SK-N-SH treated with all-trans-retinoic acid at 6 μM for 48 hours (cell line): Measurements from ENCODE around the gene CSNK2A2.

ENCODE experiments used
- ATAC-seq: fragments of 200-7000 bp; cut with Tn5 transposase; 3 replicates; pipeline ENCODE4 v1.9.1; 2020; ENCODE audit warnings: mild to moderate bottlenecking, moderate library complexity
- ARNTL ChIP-seq: fragments of 450-650 bp; formaldehyde crosslinking; IDR thresholded peaks from 2 replicates; pipeline ENCODE4 v1.5.0; 2020; ENCODE audit warnings: low read depth, mild to moderate bottlenecking, moderate library complexity, borderline replicate concordance
- BACH2 ChIP-seq: fragments of 250-450 bp; sonication (Bioruptor Pico); IDR thresholded peaks from 2 replicates; pipeline ENCODE4 v1.9.0; 2021; ENCODE audit warnings: mild to moderate bottlenecking, borderline replicate concordance
- CSDC2 ChIP-seq: fragments of 250-450 bp; sonication (Bioruptor Pico); IDR thresholded peaks from 2 replicates; pipeline ENCODE4 v1.5.0; 2020; ENCODE audit warnings: mild to moderate bottlenecking, moderate library complexity
- CSRNP3 ChIP-seq: fragments of 250-450 bp; sonication (Bioruptor Pico); IDR thresholded peaks from 2 replicates; pipeline ENCODE4 v1.5.1; 2021; ENCODE audit warnings: mild to moderate bottlenecking, moderate library complexity
- GLIS3 ChIP-seq: fragments of 250-450 bp; sonication (Bioruptor Pico); IDR thresholded peaks from 2 replicates; pipeline ENCODE4 v1.5.0; 2020; ENCODE audit warnings: mild to moderate bottlenecking, moderate library complexity
- ISL1 ChIP-seq: fragments of 250-450 bp; sonication (Bioruptor Pico); IDR thresholded peaks from 2 replicates; pipeline ENCODE4 v2.1.2; 2022; ENCODE audit warnings: mild to moderate bottlenecking, moderate library complexity
- PPARA ChIP-seq: fragments of 250-450 bp; sonication (Bioruptor Pico); IDR thresholded peaks from 2 replicates; pipeline ENCODE4 v1.5.0; 2020; ENCODE audit warnings: mild to moderate bottlenecking, borderline replicate concordance
- RARB ChIP-seq: fragments of 250-450 bp; sonication (Bioruptor Pico); IDR thresholded peaks from 2 replicates; pipeline ENCODE4 v1.8.0; 2021; ENCODE audit warnings: mild to moderate bottlenecking, moderate library complexity
- SNAI2 ChIP-seq: fragments of 250-450 bp; sonication (Bioruptor Pico); IDR thresholded peaks from 2 replicates; pipeline ENCODE4 v1.5.0; 2020; ENCODE audit warnings: mild to moderate bottlenecking, moderate library complexity
- TCF4 ChIP-seq: fragments of 250-450 bp; sonication (Bioruptor Pico); IDR thresholded peaks from 2 replicates; pipeline ENCODE4 v1.8.0; 2021; ENCODE audit warnings: mild to moderate bottlenecking, moderate library complexity, borderline replicate concordance
- TOX ChIP-seq: fragments of 250-450 bp; sonication (Bioruptor Pico); IDR thresholded peaks from 2 replicates; pipeline ENCODE4 v1.8.0; 2021; ENCODE audit warnings: mild to moderate bottlenecking, moderate library complexity, borderline replicate concordance
- ZFP3 ChIP-seq: fragments of 250-450 bp; sonication (Bioruptor Pico); IDR thresholded peaks from 2 replicates; pipeline ENCODE4 v1.5.0; 2020; ENCODE audit warnings: mild to moderate bottlenecking, moderate library complexity
- ZFP30 ChIP-seq: fragments of 450-650 bp; formaldehyde crosslinking; IDR thresholded peaks from 2 replicates; pipeline ENCODE4 v1.5.0; 2022; ENCODE audit warnings: mild to moderate bottlenecking, moderate library complexity
- ZNF565 ChIP-seq: fragments of 450-650 bp; formaldehyde crosslinking; conservative IDR thresholded peaks from 2 replicates; pipeline ENCODE4 v1.5.0; 2020; ENCODE audit warnings: low read depth, mild to moderate bottlenecking, moderate library complexity
- ZNF70 ChIP-seq: fragments of 450-650 bp; formaldehyde crosslinking; IDR thresholded peaks from 2 replicates; pipeline ENCODE4 v1.5.0; 2020; ENCODE audit warnings: mild to moderate bottlenecking, moderate library complexity
- ZNF8 ChIP-seq: fragments of 450-650 bp; formaldehyde crosslinking; IDR thresholded peaks from 2 replicates; pipeline ENCODE4 v1.5.0; 2020; ENCODE audit warnings: mild to moderate bottlenecking, moderate library complexity
- TF ChIP-seq, protein P1 (sequence below): fragments of 250-450 bp; sonication (Bioruptor Pico); IDR thresholded peaks from 2 replicates; pipeline ENCODE4 v1.8.0; 2020; ENCODE audit warnings: mild to moderate bottlenecking, moderate library complexity, borderline replicate concordance
- TF ChIP-seq, protein P2 (sequence below): fragments of 250-450 bp; sonication (Bioruptor Pico); IDR thresholded peaks from 2 replicates; pipeline ENCODE4 v1.5.0; 2020; ENCODE audit warnings: mild to moderate bottlenecking, moderate library complexity
- TF ChIP-seq, protein P3 (sequence below): fragments of 250-450 bp; sonication (Bioruptor Pico); IDR thresholded peaks from 2 replicates; pipeline ENCODE4 v1.8.0; 2021; ENCODE audit warnings: low read depth, mild to moderate bottlenecking, moderate library complexity, borderline replicate concordance

The CSNK2A2 gene

DNA sequence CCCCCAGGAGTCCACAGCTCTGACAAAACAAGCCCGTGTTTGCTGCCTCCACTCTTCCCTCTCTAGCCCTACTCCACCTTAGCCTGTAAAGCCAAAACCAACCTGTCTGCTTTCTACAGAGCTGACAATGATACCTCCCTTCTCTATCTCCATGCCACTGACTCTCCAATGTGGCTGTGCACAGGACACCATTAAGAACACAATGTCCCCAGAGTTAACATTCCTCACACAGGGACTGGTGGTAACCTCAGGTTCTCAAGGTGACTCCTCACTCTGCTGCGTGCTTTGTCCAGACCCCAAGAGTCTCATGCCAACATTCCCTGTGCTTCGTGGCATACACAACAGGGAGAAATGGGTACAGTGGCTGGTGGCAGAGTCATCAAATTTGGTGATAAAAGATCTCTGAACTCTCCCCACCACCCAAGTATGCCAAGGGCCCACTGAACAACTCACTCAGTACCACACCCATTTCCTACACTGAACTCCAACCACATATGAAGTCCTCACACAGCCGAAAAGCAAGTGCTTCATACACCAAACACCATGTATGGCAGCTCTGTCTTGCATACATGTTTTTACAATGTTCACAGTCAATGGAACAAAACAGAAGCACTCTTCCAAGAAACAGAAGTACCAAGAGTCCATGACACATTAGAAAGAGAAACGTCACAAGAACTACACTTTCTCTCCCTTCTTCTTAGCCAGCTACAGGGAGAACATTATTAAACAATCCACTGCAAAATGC is 21.1 kb downstream of the CSNK2A2 start:
- TF ChIP-seq PPARA (no peak), TCF4 (CRISPR knock-in tag) (no peak), ZFP30 (CRISPR knock-in tag) (no peak), ZFP3 (CRISPR knock-in tag) (no peak), ZNF565 (no peak), GLIS3 (CRISPR knock-in tag) (no peak), ZNF8 (CRISPR knock-in tag) (no peak), BACH2 (CRISPR knock-in tag) (no peak), ISL1 (CRISPR knock-in tag) (no peak)
- TF ChIP-seq, protein P1, sequence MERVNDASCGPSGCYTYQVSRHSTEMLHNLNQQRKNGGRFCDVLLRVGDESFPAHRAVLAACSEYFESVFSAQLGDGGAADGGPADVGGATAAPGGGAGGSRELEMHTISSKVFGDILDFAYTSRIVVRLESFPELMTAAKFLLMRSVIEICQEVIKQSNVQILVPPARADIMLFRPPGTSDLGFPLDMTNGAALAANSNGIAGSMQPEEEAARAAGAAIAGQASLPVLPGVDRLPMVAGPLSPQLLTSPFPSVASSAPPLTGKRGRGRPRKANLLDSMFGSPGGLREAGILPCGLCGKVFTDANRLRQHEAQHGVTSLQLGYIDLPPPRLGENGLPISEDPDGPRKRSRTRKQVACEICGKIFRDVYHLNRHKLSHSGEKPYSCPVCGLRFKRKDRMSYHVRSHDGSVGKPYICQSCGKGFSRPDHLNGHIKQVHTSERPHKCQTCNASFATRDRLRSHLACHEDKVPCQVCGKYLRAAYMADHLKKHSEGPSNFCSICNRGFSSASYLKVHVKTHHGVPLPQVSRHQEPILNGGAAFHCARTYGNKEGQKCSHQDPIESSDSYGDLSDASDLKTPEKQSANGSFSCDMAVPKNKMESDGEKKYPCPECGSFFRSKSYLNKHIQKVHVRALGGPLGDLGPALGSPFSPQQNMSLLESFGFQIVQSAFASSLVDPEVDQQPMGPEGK (CRISPR knock-in tag): no peak
- TF ChIP-seq, protein P2, sequence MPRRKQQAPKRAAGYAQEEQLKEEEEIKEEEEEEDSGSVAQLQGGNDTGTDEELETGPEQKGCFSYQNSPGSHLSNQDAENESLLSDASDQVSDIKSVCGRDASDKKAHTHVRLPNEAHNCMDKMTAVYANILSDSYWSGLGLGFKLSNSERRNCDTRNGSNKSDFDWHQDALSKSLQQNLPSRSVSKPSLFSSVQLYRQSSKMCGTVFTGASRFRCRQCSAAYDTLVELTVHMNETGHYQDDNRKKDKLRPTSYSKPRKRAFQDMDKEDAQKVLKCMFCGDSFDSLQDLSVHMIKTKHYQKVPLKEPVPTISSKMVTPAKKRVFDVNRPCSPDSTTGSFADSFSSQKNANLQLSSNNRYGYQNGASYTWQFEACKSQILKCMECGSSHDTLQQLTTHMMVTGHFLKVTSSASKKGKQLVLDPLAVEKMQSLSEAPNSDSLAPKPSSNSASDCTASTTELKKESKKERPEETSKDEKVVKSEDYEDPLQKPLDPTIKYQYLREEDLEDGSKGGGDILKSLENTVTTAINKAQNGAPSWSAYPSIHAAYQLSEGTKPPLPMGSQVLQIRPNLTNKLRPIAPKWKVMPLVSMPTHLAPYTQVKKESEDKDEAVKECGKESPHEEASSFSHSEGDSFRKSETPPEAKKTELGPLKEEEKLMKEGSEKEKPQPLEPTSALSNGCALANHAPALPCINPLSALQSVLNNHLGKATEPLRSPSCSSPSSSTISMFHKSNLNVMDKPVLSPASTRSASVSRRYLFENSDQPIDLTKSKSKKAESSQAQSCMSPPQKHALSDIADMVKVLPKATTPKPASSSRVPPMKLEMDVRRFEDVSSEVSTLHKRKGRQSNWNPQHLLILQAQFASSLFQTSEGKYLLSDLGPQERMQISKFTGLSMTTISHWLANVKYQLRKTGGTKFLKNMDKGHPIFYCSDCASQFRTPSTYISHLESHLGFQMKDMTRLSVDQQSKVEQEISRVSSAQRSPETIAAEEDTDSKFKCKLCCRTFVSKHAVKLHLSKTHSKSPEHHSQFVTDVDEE (CRISPR knock-in tag): no peak
- TF ChIP-seq, all 23 proteins: peak for 0
- no peak for ATAC-seq

DNA sequence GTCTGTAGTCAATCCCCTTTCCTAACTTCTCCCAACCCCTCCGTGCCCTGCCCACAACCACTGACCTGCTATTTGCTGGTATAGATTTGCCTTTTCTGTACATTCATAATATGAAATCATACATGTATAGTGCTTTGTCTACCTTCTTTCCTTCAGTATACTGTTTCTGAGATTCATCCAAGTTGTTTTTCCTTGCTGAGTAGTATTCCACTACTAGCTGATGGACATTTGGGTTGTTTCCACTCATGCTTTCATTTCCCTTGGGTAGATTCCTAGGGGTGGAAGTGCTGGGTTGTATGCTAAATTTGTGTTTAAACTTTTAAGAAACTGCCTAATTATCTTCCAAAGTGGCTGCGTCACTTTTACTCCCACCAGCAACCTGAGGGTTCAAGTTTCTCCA is 27.7 kb downstream of the CSNK2A2 start:
- ATAC-seq: no peak
- TF ChIP-seq, protein P1 (CRISPR knock-in tag): no peak
- TF ChIP-seq CSRNP3 (CRISPR knock-in tag): no peak
- TF ChIP-seq, all 23 proteins: peak for 0

DNA sequence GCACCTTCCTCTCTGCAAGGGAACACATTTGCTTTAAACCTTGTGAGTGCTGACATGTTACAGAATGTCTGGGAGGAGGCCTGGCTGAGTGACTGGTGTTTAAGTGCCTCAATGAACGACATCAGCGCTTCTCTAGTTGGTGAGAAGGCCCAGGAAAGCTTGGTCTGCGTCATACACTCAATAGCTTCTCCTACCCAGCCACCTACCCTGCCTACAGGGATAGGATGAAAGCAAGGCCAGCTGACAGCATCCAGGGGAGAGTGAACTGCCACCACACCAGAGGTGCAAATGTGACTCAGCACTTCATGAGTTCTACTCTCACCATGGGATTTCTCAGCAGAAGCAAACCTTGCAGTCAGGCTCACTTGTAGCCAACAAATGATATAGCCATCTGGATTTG is 37.1 kb downstream of the CSNK2A2 start:
- ATAC-seq: no peak
- TF ChIP-seq ZNF70 (no peak), TOX (CRISPR knock-in tag) (no peak), TCF4 (CRISPR knock-in tag) (no peak), SNAI2 (CRISPR knock-in tag) (no peak), RARB (no peak), ARNTL (CRISPR knock-in tag) (no peak), CSDC2 (no peak)

GRCh38 chr16:58158725-58159124 is 39.2 kb downstream of the CSNK2A2 start:
- no peak; the same call in 2 of the 3 replicates for ATAC-seq
- TF ChIP-seq CSRNP3 (CRISPR knock-in tag) (no peak), ZNF8 (CRISPR knock-in tag) (no peak), ZNF70 (no peak), GLIS3 (CRISPR knock-in tag) (no peak), ISL1 (CRISPR knock-in tag) (no peak), BACH2 (CRISPR knock-in tag) (no peak), SNAI2 (CRISPR knock-in tag) (no peak), RARB (no peak)
- TF ChIP-seq, protein P3, sequence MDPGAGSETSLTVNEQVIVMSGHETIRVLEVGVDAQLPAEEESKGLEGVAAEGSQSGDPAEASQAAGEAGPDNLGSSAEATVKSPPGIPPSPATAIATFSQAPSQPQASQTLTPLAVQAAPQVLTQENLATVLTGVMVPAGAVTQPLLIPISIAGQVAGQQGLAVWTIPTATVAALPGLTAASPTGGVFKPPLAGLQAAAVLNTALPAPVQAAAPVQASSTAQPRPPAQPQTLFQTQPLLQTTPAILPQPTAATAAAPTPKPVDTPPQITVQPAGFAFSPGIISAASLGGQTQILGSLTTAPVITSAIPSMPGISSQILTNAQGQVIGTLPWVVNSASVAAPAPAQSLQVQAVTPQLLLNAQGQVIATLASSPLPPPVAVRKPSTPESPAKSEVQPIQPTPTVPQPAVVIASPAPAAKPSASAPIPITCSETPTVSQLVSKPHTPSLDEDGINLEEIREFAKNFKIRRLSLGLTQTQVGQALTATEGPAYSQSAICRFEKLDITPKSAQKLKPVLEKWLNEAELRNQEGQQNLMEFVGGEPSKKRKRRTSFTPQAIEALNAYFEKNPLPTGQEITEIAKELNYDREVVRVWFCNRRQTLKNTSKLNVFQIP (CRISPR knock-in tag): no peak
- TF ChIP-seq, protein P2 (CRISPR knock-in tag): no peak
- TF ChIP-seq, all 23 proteins: peak for 0
